GM21619 (cell line): Measurements from ENCODE around the gene IYD.
"Not testable (repeated sequence)": the region's sequence is repeated elsewhere in the genome, so short reads cannot be mapped to it uniquely, and the experiment has no call there.

Experiments
- ATAC-seq: cut with Tn5 transposase; IDR thresholded peaks from one replicate; pipeline ENCODE4 v1.9.1; 2021; ENCODE audit not compliant: unreplicated experiment

IYD gene

GRCh38 chr6:150427037-150427602 lies 58.3 kb downstream of the IYD start:
- no peak for ATAC-seq

DNA sequence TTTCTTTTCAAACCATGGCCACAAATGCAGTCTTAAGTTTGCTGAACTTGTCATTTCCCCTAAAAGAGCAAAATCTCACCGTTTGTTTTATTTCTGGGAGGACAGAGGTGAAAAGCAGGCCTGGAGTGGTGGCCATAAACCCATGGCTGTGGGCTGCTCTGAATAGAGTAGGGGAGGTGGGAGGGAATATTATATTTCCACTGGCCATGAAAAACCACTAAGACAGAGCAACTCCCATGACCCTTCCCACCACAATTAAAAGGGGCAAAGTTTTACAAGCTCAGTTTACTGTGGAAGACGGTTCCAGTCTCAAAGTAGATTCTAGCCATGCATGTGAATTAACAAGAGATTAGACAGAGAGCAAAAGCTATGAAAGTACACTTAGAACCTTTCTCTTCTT lies 59.0 kb downstream of the IYD start:
- no peak for ATAC-seq

DNA sequence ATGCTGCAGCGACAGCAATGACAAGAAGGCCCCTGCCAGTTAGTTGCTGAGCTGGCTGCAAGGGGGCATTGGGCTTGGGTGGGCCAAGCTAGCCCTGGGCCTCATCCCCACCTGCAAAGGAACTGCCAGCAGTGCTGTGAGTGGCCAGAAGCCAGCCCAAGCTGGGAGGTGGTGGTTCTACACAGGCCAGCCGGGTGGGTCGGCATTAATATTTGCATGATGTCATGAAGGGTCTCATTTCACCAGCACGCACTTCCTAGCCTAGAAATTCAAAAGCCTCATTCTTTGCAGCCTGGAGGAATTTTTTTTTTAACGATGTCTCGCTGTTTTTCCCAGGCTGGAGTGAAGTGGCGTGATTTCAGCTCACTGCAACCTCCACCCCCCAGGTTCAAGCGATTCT lies 62.0 kb downstream of the IYD start:
- ATAC-seq = no peak

DNA sequence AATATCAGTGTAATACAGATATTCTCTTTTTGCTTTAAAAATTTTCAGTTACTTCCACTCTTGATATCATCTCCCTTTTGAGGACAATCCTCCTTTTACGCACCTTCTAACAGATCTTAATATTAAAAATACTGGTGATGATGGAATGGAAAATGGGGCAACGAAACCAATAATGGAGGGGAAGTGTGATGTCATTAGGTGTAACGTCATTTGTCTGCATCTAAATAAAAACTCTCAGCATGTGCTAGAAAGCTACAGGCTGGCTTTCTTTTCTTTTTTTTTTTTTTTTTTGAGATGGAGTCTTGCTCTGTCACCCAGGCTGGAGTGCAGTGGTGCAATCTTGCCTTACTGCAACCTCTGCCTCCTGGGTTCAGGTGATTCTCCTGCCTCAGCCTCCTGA lies 66.5 kb downstream of the IYD start:
- ATAC-seq = no peak

GRCh38 chr6:150435832-150436231 lies 67.0 kb downstream of the IYD start:
- no peak for ATAC-seq

DNA sequence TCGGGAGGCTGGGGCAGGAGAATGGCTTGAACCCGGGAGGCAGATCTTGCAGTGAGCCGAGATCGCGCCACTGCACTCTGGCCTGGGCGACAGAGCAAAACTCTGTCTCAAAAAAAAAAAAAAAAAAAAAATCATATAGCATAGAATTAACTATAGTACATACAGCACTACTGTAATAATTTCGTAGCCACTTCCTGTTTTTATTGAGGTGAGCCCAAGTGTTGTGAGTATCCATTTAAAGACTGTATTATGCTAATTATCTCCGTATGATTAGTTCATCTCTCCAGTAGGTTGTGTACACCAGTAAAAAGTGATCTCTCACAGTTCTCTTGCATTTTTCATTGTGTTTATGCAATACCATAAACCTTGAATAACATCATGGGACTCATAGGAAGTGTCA lies 70.6 kb downstream of the IYD start:
- ATAC-seq = no peak

GRCh38 chr6:150443621-150444020 lies 74.8 kb downstream of the IYD start:
- ATAC-seq = no peak

GRCh38 chr6:150444308-150444707 lies 75.5 kb downstream of the IYD start:
- no peak for ATAC-seq

GRCh38 chr6:150445486-150445885 lies 76.7 kb downstream of the IYD start:
- no peak for ATAC-seq

DNA sequence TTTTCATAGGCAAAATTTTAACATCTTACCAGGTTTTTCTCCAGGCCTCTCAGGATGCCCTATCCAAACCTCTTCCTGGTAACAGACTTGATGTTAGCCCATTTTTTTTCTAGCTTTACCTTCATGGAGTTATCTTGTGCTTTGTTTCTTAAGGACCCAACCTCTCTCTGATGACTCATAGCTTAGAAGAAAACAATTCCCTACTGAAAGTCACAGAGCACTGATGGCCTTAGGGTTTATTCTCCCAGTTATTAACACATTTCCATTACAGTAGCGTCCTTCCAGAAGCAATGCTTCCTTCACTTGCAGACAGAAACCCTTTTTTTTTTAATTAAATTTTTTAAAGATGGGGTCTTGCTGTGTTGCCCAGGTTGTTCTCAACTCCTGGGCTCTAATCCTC lies 79.4 kb downstream of the IYD start:
- no peak for ATAC-seq

GRCh38 chr6:150449055-150449454 lies 80.2 kb downstream of the IYD start:
- ATAC-seq = not testable (repeated sequence)

DNA sequence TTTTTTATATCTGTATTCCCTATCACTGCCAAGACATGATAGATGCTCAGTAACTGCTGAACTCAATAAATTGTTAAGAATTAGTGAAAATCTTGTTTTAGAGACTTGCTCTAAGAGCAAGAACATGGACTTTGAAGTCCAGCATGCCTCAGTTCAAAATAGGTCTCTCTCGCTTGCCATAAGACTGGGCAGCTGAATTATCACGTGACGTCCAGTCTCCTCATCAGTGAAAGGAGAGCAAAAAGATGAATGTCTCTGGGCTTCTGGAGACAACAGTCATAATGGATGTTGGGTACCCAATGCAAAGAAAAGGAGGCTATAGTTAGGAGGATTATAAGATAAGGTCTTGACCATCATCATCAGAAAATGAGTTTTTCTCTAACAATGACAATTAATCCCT lies 82.1 kb downstream of the IYD start:
- no peak for ATAC-seq

DNA sequence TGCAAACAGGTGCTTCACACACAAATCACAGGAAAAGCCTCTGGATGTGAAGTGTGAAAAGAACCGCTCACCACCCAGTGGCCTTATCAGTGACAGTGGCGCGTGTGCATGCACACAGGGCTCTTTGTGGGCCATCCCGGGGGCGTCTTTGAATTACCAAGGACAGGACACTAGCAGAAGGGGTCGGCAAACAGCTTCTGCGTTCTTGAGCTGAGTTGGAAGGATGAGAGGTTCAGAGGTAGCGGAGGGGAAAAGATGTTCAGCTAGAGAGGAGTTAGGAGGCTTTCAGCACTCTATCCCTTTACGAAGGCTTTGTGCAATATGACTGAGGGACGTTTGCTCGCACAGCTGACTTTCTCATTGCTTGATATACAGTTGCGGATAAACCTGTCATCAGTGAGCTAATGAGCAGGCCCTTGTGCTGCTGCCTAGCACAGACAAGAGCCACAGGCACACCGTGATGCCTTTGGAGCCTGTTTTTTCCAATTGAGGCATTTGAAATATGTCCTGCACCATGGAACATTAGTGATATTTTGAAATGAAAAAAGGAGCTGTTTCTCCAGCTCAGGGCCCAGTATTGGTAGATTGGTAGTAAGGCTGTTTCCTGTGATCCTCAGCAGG lies 83.1 kb downstream of the IYD start:
- ATAC-seq = no peak

DNA sequence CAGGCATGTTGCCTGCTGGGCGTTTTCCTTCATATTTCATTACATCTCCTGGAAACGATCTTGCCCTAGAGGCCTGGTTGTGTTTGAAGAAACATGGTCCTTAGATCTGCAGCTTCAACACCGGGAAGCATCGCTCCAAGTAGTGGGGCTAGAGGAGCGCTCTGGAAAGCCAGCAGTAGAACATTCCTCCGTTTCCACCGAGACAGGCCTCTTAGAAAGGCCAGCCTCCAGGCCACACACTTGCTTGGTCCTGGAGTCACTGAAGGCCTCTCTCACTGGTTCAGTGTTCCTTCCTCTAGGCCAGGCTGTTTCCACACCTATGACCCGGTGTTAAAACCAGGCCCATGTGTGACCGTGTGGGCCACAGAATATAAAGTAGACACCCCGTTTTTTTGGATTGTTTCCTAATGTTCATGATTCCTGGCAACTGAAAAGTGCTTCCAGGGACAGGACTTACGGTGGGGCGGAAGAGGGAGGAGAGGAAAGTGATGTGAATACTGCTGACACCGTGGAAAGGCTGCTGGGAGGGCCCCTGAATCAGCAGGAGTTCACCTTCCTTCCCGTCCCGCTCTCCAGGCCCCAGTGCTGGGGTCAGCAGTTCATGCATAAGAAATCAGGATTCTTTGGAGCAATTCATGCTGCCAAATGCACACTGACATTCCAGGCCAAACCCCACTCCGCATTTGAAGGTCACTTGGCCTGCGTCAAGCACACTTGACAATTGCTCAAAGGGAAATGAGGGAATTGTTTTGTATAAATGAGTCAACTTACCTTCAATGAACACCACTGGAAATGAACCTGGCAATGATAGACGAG lies 83.8 kb downstream of the IYD start:
- ATAC-seq = no peak

DNA sequence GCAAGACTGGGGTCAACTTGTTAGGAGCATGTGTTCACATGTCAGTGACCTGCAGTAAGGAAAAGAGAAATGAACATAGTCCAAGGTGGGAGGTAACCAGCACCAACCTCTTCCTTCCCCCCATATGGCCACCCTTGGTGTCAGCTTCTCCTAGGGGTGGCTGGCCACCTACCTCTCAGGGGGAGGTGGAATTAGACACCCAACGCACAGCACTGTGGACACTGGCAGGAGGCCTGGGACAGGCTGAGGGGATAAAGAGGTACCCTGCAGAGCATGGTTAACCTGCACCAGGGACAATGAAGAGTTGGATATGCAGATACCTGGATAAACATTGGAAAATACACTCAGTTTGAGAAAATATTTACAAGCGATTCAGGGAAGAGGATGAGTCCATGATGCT lies 84.5 kb downstream of the IYD start:
- ATAC-seq = no peak
